GM13976 (cell line): ENCODE data around the gene FHAD1.

ENCODE experiments used
- DNase-seq: peaks from one replicate; pipeline ENCODE4 v3.0.0; 2012; ENCODE audit warnings: low spot score
- CTCF ChIP-seq: IDR thresholded peaks from 2 replicates; pipeline ENCODE4 v1.5.1; 2012; ENCODE audit warnings: borderline replicate concordance, mild to moderate bottlenecking; ENCODE audit not compliant: insufficient read depth; ENCODE audit errors: extremely low read depth, missing control alignments, control extremely low read depth
- in situ Hi-C: fragments of 300-500 bp; cut with MboI; formaldehyde crosslinking; loops from one replicate; pipeline ENCODE4 v1.12.0; 2022; ENCODE audit warnings: low sequenced_read_pairs, mixed read lengths, inconsistent platforms; ENCODE audit not compliant: unreplicated experiment

The FHAD1 gene

GRCh38 chr1:15360700-15361099, 113.7 kb downstream of the FHAD1 start:
- in situ Hi-C loops, result no loop called here
- no peak for DNase-seq
- TF ChIP-seq CTCF, result no peak

- DNase-seq, result no peak
- no peak for TF ChIP-seq CTCF
- in situ Hi-C loops, result no loop called here
These were observed 115.2 kb downstream of the FHAD1 start for GRCh38 chr1:15362096-15362736.

- in situ Hi-C loops, result no loop called here
- no peak for TF ChIP-seq CTCF
- no peak for DNase-seq
These were observed 115.7 kb downstream of the FHAD1 start for GRCh38 chr1:15362737-15363128.

- no peak for TF ChIP-seq CTCF
- in situ Hi-C loops, result no loop called here
- DNase-seq, result no peak
These were observed 117.7 kb downstream of the FHAD1 start for GRCh38 chr1:15364740-15365139.

- no peak for DNase-seq
- TF ChIP-seq CTCF, result no peak
- in situ Hi-C loops, result no loop called here
These were observed 121.9 kb downstream of the FHAD1 start for GRCh38 chr1:15368888-15369287.

GRCh38 chr1:15370268-15370667, 123.2 kb downstream of the FHAD1 start:
- in situ Hi-C loops, result no loop called here
- no peak for DNase-seq
- TF ChIP-seq CTCF, result no peak
